Left hindlimb (tissue), 1 donor: ENCODE data around the gene PGM5.
A peak's percentile ranks its signal among the peaks of the same experiment; 100 is the strongest.

Source experiments
- DNase-seq: peaks from one replicate; pipeline ENCODE4 v3.0.0-alpha.2; 2018

Gene PGM5

DNA sequence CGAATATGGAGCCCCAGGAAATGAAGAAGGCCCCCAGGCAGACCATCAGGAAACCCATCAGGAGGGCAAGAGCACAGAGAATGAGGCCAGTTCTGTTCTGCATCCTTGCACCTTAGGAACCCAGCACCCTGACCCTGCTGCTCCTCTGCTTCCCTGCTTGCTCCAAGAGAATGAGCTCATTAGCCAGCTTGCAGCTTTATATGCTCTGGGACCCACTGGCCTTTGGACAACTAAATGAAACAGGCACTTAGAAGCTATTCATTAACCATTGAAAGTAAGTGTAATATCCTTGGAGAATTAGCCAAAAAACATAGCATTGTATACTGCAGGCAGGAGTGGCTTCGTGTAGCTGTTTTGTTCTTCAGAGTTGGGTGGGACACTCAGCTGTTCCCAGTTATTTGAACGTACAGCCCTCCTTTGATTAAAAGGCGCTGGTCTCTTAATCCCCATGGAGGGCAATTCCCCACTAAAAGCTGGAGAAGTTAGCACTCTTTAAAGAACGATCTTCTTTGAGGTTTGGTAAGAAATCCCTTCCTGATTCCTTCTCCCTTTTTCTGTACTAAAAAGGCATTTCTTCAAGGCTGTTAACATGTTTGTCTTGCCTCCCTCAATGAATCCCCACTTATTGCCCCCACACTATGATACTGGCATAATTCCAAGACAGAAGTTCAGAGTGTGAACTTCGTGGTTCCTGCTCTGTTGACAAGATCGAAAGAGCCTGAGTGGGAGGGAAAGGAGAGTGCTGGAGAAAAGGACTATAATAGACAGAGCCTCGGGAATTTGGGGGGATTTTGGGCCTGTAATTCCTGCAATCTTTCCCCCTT lies 184.5 kb downstream of the PGM5 start, which contains the start of gene TMEM252:
Gene TMEM252 (minus strand): TSS at position 172 of the 824 bp plus-strand sequence. CDS start 69 bp downstream, at position 103.
- no peak for DNase-seq

DNA sequence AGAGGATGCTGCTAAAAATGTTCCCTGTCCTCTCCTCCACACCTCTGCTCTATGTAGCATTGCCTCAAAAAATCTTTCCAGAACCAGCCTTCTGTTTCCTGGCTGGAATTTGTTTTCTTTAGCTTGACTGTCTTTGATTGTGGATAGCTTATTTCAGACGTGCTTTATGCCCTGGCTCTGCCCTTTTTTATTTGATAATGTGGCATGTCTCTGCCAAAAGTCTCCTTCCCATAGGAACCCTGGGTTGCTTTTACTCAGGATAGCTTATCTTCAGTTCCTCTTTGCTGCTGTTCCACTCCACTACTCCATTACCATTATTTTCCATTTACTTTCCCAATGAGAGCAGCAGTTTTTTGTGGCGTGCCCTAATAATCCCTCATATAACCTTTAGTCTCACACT lies 185.2 kb downstream of the PGM5 start:
- DNase-seq: no peak

DNA sequence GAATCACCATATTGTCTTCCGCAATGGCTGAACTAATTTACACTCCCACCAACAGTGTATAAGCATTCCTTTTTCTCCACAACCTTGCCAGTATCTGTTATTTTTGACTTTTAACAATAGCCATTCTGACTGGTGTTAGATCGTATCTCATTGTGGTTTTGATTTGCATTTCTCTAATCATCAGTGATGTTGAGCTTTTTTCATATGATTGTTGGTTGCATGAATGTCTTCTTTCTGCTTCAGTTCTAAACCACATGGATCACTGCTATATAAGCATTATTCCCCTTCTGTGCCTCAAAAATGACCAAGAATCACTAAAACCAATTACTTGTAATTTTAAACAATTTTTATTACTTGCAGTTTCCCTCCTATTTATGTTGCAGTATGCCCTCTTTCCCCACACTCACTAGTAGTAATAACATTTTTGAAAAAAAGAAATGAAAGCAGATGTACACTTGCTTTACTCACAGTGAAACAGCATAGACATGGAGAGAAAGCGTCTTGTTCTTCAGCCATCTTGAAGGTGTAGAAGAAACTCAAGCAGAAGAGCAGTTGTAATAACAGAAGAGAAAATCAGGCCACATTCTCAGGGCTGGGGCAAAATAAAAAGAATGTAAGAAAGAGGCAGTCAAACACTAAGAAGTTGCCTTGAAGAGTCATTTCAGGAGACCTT lies 188.8 kb downstream of the PGM5 start:
- DNase-seq: no peak

DNA sequence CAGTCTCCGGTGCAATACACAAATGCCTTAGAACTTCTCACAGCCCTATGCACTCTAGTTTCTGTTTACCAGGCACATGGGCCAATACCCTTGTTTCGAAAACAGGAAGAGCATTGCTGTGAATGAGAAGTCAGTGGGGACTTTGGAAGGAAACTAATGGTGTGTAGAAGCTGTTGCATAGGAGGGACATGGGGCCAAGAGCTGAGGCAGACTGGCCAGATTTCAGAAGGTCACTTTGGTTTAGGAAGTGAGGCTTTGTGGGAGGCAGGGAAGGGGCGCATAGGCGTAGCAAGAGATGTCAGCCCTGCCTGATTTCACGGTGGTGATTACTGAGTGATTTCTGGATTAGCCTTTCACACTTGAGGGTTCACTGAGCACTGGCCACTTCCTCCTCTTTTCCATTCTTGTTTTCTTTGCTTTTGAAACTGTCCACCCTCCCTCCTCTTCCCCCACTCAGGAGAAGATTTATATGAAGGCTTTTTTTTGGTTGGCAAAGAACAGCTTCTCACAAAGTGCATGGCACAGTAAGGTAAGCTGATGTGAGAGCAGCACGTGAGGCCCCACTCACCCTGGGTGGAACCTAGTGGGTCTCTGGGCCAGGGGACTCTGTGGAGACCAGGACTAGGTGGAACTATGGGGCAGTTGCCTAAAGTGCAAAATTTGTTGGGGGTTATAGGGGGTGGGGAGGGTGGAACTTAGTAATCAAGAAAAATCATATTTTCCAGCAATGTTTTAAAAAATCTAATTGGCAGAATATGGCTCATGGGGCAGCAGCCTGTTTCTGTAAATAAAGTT lies 190.4 kb downstream of the PGM5 start:
- DNase-seq: no peak

DNA sequence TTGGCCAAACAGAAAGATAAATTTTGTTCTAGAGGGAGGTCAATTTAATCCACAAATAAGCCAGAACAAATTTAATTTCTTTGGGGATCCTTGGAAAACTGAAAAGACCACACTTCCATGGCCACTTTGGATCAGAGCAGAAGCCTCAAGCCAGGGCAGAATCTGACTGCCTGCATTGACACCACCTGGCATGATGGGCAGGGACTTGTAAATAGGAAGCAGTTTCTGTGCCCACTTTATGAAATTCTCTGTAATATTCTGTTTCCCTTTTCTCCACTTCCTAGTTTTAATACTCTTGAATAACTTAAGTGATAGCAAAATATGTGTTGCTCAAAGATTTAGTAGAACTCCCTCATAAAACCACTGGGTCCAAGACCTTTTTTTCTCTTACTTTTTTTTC lies 191.0 kb downstream of the PGM5 start:
- no peak for DNase-seq

DNA sequence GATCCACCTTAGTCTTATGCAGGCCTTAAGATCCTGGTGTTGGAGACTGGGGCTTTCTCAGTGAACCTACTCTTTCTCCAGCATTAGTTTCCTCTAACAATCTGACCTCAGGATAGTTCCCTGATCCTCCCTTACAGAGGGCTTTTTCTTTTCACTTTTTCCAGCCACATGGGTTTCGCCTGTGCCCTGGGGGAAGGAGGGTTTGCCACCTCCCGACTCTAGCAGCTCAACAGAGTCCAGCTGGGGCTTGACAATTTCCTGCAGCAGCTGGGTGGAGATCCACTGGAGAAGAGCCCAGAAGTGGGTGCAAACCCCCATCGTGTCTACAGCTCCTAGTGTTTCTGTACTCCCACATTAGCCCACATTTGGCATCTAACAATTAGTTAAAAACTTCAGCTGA lies 191.8 kb downstream of the PGM5 start:
- no peak for DNase-seq

DNA sequence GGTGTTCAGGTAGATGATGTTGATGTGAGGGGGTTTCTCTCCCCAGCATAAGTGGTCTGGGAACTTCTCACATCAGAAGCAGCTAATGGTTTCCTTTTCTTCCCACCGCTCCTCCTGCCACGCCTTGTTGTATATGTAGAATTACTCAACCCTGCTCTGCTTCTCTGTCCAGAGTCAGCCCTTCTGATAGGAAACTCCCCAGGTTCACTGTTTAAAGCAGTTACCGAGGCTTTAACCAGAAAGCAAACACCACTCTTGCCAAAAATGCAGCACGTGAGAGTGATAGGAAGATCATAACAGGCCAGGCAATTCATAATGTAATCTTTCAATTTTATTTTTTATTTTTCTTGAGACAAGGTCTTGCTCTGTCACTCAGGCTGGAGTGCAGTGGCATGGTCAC lies 194.8 kb downstream of the PGM5 start:
- no peak for DNase-seq

DNA sequence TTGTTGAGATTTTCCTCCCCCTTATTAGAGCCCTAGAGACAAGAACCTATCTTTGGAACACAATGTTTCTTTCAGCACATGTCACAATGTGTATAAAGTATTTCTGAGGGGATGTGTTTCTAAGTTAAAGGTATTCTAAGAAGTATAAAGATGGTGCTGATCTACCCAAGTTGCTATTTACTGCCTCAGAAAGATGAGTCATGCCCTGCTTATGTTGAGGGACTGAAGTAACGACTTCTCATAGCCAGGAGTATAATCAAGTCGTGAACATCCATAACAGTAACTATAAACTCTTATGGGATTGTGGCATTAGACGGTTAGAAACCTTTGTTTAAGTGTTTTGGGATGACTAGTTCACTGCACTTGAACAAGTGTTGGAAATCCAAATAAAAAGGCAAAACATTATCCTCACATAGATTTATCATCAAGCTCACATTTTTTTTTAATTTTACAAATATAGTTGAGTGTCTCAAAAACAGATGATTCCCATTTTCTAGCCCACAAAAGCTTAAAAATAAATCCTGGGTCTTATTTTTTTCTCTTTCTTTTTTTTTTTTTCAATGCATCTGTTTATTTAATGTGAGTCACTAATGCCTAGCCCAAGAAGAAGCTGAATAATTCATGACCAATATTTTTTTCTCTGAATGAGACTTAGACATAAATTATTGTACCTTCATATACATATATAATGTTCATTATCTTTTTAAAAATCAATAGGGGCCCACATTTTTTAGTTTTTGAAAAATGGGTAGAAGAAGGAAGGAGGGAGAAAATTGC lies 196.5 kb downstream of the PGM5 start:
- DNase-seq: no peak

DNA sequence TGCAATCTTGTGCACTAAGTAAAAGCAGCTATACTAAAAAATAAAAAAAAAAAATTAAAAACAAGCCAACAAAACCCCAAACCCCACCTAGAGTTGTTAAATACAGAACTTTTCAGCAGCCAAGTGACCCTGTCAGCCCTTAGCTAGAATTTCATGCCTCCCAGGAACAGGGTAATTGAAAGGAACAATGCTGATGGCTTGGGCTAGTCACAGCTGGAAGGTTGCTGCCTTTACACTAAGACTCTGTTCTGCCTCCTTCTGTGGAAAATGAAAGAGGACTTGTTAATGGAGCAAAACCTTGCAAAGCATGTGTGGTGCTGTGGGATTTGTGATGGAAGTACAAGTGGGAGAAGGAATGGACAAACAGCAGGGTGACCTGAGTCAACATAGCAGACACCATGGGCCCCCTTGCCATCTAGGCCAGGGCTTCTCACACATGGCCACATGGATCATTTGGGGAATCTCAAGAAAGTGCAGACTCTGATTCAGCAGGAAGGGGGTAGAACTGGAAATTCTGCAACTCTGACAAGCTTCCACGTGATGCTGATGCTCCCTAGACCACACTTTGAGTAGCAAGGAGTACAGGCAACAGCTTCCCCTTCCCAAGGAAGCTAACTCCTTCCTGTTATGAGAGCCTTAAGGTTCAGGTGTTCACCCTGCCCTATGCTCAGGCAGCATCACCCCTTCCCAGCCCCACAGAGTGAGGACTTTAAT lies 199.2 kb downstream of the PGM5 start:
- DNase-seq: no peak

DNA sequence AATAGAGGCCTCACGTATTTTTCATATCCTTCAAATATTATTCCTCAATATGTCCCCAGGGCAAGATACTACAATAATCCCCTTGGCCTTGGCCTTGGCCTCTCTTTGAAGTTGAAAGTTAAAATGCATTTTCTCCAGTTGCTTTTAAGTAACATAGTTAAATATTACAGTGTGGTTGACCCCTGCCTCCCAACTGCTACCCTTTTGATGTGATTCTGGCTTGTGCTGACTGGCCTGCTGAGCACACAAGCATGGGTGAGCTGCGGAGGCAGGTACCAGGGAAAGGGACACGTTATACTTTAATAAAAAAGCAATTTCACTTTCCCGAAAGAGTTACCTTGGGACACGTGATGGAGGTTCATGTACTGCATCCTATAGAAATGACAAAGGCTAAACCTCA lies 202.1 kb downstream of the PGM5 start:
- DNase-seq: no peak

DNA sequence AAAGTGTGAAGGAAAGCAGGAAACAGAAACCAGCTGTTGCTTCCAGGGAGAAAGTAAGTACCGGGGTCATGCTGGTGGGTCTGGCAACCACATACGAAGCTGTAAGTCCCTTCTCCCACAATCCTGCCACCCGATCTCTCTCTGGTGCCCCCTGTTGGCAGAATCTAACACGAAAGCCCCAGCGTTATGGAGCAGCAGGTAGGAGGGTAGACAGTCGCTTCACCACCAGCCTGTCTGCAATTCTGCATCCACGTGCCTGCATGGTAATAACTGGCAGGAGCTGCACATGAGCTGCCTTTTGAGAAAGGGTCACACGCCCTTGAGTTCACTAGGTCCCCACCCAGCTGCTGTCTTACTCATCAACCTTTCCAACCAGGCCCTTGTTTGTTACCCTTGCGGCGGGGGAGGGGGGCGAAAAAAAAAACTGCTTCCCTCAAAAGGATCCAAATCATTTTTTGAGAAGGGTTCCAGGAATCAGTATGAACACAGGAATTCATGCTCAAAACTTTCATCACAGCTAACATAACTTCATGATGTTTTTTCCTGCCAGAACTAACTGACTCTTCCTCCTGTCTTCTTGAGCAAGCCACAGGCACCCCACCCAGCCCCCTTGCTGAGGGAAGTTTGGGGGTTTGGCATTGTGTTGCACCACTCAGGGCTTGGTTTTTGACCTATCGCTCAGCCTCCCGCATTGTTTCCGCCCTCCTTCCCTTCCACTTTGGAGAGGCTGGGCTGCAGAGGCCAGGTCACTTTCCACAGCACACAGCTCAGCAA lies 203.8 kb downstream of the PGM5 start:
- peak; percentile 59 for DNase-seq

DNA sequence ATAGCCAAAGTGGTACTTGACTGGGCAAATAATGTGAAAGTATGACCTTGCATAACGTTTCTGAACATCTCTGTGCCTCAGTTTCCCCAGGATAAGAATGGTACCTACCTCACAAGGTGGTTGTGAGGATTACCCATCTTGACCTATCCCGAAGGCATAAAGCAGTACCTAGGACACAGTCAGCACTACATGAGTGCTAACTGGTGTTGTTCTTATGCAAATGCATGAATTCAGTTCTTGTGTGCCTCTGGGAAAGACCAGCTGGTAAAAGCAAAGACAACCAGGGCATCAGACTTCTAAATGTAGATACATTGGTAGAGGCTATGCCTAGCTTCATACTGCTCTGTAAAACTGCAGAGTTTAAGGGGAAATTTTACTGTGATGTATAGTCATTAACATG lies 206.1 kb downstream of the PGM5 start:
- no peak for DNase-seq

DNA sequence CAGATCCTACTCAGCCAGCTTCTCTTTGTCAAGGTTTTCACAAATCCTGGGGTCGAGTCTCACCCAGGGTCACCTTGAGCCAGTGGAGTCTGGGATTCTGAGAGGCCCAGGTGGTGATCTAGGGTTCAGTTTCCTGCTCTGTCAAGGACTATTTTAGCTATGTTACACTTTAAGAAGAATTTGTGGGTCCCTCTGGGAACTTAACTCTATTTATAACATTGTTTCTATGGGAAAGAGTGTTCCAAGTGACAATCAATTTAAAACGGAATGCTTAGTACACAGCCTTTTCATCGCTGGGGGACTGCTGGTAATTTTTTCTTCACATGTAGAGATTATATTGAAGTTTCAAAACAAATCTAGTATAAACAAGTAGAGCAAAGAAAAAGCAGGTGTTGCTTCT lies 211.2 kb downstream of the PGM5 start:
- DNase-seq: no peak

DNA sequence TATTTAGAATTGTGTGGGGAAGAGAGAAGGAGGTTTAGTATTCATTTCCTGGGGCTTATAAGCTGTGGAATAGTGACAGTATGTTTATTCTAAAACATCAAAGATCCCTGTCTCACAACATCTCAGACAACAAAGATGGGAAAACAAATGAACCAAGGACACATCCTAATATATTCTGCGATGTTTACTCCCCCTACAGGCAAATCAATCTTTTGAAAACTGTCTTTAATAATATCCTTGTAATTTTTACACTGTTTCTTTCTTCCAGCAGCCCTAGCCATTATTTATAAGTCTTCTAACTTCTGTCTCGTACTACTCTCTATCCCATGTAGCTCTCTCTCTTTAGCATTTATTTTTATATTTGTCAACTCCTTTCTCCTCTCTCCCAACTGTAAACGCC lies 217.7 kb downstream of the PGM5 start:
- DNase-seq: no peak

DNA sequence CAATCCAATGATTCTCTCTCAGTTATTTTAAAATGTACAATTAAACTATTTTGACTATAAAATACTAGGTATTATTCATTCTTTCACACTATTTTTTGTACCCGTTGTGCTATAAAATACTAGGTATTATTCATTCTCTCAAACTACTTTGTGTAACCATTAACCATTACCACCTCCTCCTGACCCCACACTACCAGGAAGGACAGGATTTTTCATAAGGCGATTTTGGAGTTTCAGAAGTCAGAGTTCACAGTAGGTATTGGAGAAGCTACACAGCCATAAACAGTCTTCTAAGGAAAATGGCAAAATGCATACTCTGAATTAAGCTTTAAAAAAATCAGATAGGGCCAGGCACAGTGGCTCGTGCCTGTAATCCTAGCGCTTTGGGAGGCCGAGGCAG lies 219.4 kb downstream of the PGM5 start:
- DNase-seq: no peak

DNA sequence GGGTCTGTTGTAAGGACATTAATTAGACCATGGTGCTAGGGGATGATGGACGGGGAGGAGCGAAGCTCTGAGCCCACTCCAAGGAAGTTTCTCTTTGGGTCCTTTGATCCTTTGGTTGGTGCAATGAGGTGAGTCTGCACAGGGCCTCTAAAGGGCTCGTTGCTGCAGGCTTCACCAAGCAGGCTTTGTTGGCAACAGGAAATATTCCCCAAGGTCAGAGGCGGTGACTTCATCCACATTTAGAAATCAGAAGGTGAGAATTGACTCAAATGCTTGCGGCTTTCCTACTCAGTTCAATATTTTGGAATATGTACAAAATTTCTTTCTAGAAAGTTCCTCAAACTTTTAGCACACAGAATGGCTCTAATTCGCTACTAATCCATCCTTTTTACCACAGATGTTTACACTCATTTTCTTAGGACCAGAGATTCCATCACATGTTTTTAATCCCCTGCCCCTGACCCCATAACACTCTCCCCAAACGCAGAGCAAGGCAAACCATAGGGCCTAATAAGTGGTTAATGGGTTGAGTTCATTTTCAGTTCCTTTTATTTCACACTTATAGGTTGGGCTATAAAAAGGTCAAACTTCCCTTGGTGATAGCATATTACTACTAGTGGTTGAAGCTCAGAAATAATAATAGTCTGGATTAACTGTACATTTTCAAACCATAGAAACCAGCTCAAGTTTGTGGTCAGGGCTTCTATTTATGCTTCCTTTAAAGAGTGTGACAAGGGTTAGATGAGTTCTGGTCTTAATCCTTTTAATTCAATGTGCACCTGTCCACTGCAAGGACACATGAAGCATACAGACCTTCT lies 221.6 kb downstream of the PGM5 start:
- DNase-seq: no peak
